CD14-positive monocyte (primary cell): ENCODE results near the gene MSI2. TPM values are rescaled to one million over a fixed set of nuclear protein-coding genes. Genes with fewer than 3 reads are reported as not detected.

Source experiments
- DNase-seq, 3 donors: peaks; one replicate each; pipeline ENCODE4 v3.0.0-alpha.2; 2011 to 2022
- H2AFZ ChIP-seq: 2 replicates; pipeline ENCODE4 v1.6.0; 2012; ENCODE audit warnings: mild to moderate bottlenecking, low read depth, low read length, inconsistent platforms; ENCODE audit not compliant: insufficient read depth, poor library complexity, severe bottlenecking
- H3K27ac ChIP-seq, 2 donors: 1 replicate in 1 of 2; 2 replicates in 1 of 2; pipeline ENCODE4 v1.5.1; 2012 to 2013; ENCODE audit warnings: low read length in 2 of 2, control low read depth in 1 of 2, inconsistent platforms in 1 of 2, low read depth in 1 of 2, mild to moderate bottlenecking in 1 of 2
- H3K27me3 ChIP-seq, 2 donors: one replicate each; pipeline versions ENCODE4 v1.6.0 to v1.6.1; 2011 to 2013; ENCODE audit warnings: low read length in 2 of 2; ENCODE audit not compliant: control insufficient read depth in 2 of 2, insufficient read depth in 2 of 2
- H3K36me3 ChIP-seq, 2 donors: replicated peaks in 1 of 2; 1 replicate in 1 of 2; 2 replicates in 1 of 2; pipeline versions ENCODE4 v1.5.1 to v1.6.1; 2012 to 2013; ENCODE audit warnings: low read length in 2 of 2, control low read depth in 1 of 2, inconsistent platforms in 1 of 2, mild to moderate bottlenecking in 1 of 2; ENCODE audit not compliant: insufficient read depth in 2 of 2, control insufficient read depth in 1 of 2
- H3K4me1 ChIP-seq, 2 donors: 1 replicate in 1 of 2; 2 replicates in 1 of 2; pipeline versions ENCODE4 v1.5.1 to v1.6.1; 2012 to 2013; ENCODE audit warnings: low read length in 2 of 2, control low read depth in 1 of 2, inconsistent platforms in 1 of 2, mild to moderate bottlenecking in 1 of 2, moderate library complexity in 1 of 2; ENCODE audit not compliant: insufficient read depth in 2 of 2, control insufficient read depth in 1 of 2
- H3K4me2 ChIP-seq: replicated peaks from 2 replicates; pipeline ENCODE3; 2012; ENCODE audit warnings: low read length, moderate library complexity, mild to moderate bottlenecking; ENCODE audit not compliant: poor library complexity, severe bottlenecking; ENCODE audit errors: extremely low read depth
- H3K4me3 ChIP-seq, 3 experiments: fragments of 200-600 bp in 1 of 3; sonication (generic) in 1 of 3; replicated peaks in 1 of 3; 1 replicate in 2 of 3; 2 replicates in 1 of 3; pipeline ENCODE4 v1.5.1; 2011 to 2013; ENCODE audit warnings: low read length in 3 of 3, mild to moderate bottlenecking in 3 of 3, control low read depth in 2 of 3, low read depth in 2 of 3, inconsistent platforms in 1 of 3, moderate library complexity in 1 of 3
- H3K79me2 ChIP-seq: 2 replicates; pipeline ENCODE4 v1.6.0; 2012; ENCODE audit warnings: mild to moderate bottlenecking, control low read depth, inconsistent platforms, low read length, moderate library complexity; ENCODE audit not compliant: insufficient read depth
- H3K9ac ChIP-seq: 2 replicates; pipeline ENCODE4 v1.6.0; 2017; ENCODE audit warnings: low read length, mild to moderate bottlenecking; ENCODE audit not compliant: insufficient read depth, poor library complexity, severe bottlenecking
- H3K9me3 ChIP-seq, 2 donors: replicated peaks in 1 of 2; 1 replicate in 1 of 2; 2 replicates in 1 of 2; pipeline versions ENCODE4 v1.5.1 to v1.6.1; 2012 to 2013; ENCODE audit warnings: low read length in 2 of 2, control low read depth in 1 of 2; ENCODE audit not compliant: control insufficient read depth in 1 of 2, insufficient read depth in 1 of 2
- H4K20me1 ChIP-seq: 2 replicates; pipeline ENCODE4 v1.6.0; 2012; ENCODE audit warnings: mild to moderate bottlenecking, low read length, control low read depth, moderate library complexity; ENCODE audit not compliant: insufficient read depth
- H3K27ac Mint-ChIP-seq, 7 donors: one replicate each; pipeline ENCODE4 v1.8.0; 2020; ENCODE audit warnings: mild to moderate bottlenecking in 7 of 7, mixed read lengths in 7 of 7, moderate library complexity in 6 of 7, inconsistent platforms in 2 of 7
- H3K27me3 Mint-ChIP-seq, 3 donors: one replicate each; pipeline ENCODE4 v1.8.0; 2021 to 2022; ENCODE audit warnings: low read depth in 3 of 3, mild to moderate bottlenecking in 3 of 3, mixed read lengths in 3 of 3, moderate library complexity in 3 of 3, inconsistent platforms in 1 of 3
- H3K36me3 Mint-ChIP-seq, 2 donors: one replicate each; pipeline ENCODE4 v1.8.0; 2020; ENCODE audit warnings: mixed read lengths in 2 of 2, inconsistent platforms in 1 of 2, mild to moderate bottlenecking in 1 of 2
- H3K4me1 Mint-ChIP-seq: one replicate; pipeline ENCODE4 v1.8.0; 2020; ENCODE audit warnings: mild to moderate bottlenecking, mixed read lengths
- H3K4me3 Mint-ChIP-seq, 2 donors: one replicate each; pipeline ENCODE4 v1.8.0; 2020; ENCODE audit warnings: mild to moderate bottlenecking in 2 of 2, mixed read lengths in 2 of 2, moderate library complexity in 1 of 2
- H3K9me3 Mint-ChIP-seq, 7 donors: one replicate each; pipeline ENCODE4 v1.8.0; 2020 to 2022; ENCODE audit warnings: mixed read lengths in 7 of 7, mild to moderate bottlenecking in 6 of 7, moderate library complexity in 6 of 7, inconsistent platforms in 2 of 7
- WGBS: methylation state at CpG from one replicate; pipeline ENCODE4 v1.1.5; 2013; ENCODE audit warnings: missing lambda C conversion rate; ENCODE audit not compliant: insufficient coverage; 5-methylcytosine and 5-hydroxymethylcytosine counted together
- intact Hi-C, 2 donors: fragments of 100-400 bp; cut with micrococcal nuclease; formaldehyde crosslinking; loops; one replicate each; pipeline versions ENCODE4 v1.15.0 to v1.15.1; 2023
- polyA minus RNA-seq: library from RNA; depleted of rRNA, polyadenylated mRNA; stranded (reverse); fragments of >200 nt; gene quantifications from 2 replicates; pipeline ENCODE4 v1.2.3, GENCODE V29; 2012
- polyA plus RNA-seq, 3 donors: library from polyadenylated mRNA; depleted of rRNA in 1 of 3; unstranded in 2 of 3; stranded (reverse) in 1 of 3; fragments of 300-500 nt in 2 of 3; fragments of >200 nt in 1 of 3; fragmentation: Illumina TruSeq in 2 of 3; gene quantifications; 1 replicate in 2 of 3; 2 replicates in 1 of 3; pipeline ENCODE4 v1.2.3, GENCODE V29; 2012 to 2021
- total RNA-seq, 12 experiments: library from RNA in 1 of 12; stranded (reverse) in 1 of 12; fragments of 120-200 nt in 1 of 12; gene quantifications; one replicate each; pipeline ENCODE4 v1.2.4 and lab custom pipeline; 2013 to 2026; ENCODE audit warnings: mixed read lengths in 6 of 12, inconsistent platforms in 1 of 12
- TF ChIP-seq, protein P1 (sequence below): fragments of 200-600 bp; IDR thresholded peaks from one replicate; pipeline ENCODE4 v1.8.0; 2022; ENCODE audit warnings: antibody characterized with exemption, mild to moderate bottlenecking

Gene MSI2
- 11.9 TPM for total RNA-seq (2013)
- polyA plus RNA-seq (1 to 10 TPM in 1 of 3 donors, under 1 TPM in 2; 0.20 to 6.6 (median 0.37) TPM), polyA minus RNA-seq (10.9 and 17.7 TPM in 2 replicates), total RNA-seq (lab: John Stamatoyannopoulos, UW) (5.1 to 36.4 (median 30.9) reads per million in 11 experiments)

DNA sequence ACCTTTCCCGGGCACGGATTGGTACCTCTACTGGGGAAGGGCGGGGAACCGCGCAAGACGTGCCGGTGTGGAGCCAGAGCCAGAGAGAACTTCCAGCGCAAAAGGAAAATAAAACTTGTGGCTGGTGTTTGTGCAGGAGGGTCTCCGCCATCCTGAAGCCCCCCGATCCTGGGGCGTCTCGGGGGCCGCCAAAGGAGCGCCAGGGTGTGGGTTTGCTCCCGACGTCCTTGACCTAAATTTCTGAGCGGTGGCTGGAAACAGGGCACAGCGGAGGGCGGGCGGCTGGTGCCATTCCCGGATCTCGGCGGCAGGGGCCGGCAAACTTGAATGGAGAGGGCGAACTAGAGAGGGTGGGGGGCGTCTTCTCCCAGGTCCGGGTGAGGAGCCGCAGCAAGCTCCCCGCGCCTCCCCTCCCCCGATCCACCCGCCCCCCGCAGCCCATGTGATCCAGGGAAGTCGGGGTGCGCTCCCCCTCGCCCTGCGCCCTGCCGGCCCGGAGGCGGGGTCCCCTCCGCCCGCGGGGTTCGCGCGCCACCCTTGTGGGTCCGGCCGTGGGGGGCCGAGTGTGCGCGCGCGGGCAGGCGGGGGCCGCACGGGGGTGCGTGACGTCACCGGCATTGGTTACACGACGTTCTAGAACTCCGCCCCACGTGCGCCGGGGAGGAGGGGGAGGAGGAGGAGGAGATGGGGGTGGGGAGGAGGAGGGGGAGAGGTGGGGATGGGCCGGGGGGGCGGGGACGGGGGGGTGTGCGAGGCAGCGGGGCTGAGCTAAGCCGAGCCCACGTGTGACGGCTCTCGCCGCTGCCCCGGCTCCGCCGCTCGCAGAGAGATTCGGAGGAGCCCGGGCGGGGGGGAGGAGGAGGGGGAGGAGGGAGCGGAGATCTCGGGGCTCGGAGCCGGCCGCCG lies at the start of gene MSI2:
Gene MSI2 (plus strand): TSS at position 748 of the 906 bp plus-strand sequence. CDS start 220 bp downstream, outside the sequence.
- Mint-ChIP-seq H3K4me1 (peaks cover 32% of the 10 kb centered on the region), H3K36me3 (peaks cover 4 to 18% of the 10 kb centered on the region in 2 donors), H3K4me3 (peak within 1 kb of the TSS; percentile 95 to 99), H3K9me3 (peaks cover 0 to 2% (median 0%) of the 10 kb centered on the region in 7 donors), H3K27ac (peak within 1 kb of the TSS; percentile 72 to 87 (median 78)), H3K27me3 (peaks cover 6 to 24% (median 9%) of the 10 kb centered on the region in 3 donors)
- peak within 1 kb of the TSS; percentile 91 for H3K4me2 ChIP-seq
- no peaks in the 10 kb centered on the region for H4K20me1 ChIP-seq
- TF ChIP-seq, protein P1, sequence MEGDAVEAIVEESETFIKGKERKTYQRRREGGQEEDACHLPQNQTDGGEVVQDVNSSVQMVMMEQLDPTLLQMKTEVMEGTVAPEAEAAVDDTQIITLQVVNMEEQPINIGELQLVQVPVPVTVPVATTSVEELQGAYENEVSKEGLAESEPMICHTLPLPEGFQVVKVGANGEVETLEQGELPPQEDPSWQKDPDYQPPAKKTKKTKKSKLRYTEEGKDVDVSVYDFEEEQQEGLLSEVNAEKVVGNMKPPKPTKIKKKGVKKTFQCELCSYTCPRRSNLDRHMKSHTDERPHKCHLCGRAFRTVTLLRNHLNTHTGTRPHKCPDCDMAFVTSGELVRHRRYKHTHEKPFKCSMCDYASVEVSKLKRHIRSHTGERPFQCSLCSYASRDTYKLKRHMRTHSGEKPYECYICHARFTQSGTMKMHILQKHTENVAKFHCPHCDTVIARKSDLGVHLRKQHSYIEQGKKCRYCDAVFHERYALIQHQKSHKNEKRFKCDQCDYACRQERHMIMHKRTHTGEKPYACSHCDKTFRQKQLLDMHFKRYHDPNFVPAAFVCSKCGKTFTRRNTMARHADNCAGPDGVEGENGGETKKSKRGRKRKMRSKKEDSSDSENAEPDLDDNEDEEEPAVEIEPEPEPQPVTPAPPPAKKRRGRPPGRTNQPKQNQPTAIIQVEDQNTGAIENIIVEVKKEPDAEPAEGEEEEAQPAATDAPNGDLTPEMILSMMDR: no peak
- no peaks in the 10 kb centered on the region for H3K9me3 ChIP-seq
- DNase-seq: peak; percentile 66 to 78 (median 76)
- peak within 1 kb of the TSS; percentile 95 for H2AFZ ChIP-seq
- no peaks in the 10 kb centered on the region for H3K36me3 ChIP-seq
- H3K4me1 ChIP-seq: peaks cover 16 to 32% of the 10 kb centered on the region in 2 donors
- peak within 1 kb of the TSS; percentile 53 to 93 (median 68) for H3K4me3 ChIP-seq
- peaks cover 5 to 9% of the 10 kb centered on the region in 2 donors for H3K27me3 ChIP-seq
- H3K79me2 ChIP-seq: no peaks in the 10 kb centered on the region
- peak within 1 kb of the TSS; percentile 73 for H3K9ac ChIP-seq
- WGBS: 0% methylated on average over 50 of the region's 88 CpGs
- intact Hi-C loops: no loop called here
- peak within 1 kb of the TSS in 1 of 2 donors; percentile 52 for H3K27ac ChIP-seq

DNA sequence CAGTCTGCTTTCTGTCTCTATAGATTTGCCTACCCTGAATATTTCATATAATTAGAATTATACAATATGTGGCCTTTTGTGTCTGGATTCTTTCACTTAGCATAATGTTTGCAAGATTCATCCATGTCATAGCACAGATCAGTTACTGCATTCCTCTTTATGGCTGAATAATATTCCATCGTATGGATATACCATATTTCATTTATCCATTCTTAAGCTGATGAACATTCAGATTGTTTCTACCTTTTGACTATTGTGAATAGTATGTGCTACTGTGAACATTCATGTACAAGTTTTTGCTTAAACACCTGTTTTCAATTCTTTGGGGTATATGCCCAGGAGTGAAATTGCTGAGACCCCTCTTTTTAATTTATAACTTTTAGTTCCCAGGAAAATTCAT lies 49.4 kb upstream of the MSI2 start:
- TF ChIP-seq, protein P1: no peak
- Mint-ChIP-seq H3K9me3 (peaks cover 0 to 26% (median 16%) of the 10 kb centered on the region in 7 donors), H3K4me3 (no peak overlapping the region), H3K27ac (no peak overlapping the region), H3K4me1 (peaks cover 8% of the 10 kb centered on the region), H3K36me3 (no peaks in the 10 kb centered on the region), H3K27me3 (peaks cover 0 to 7% (median 5%) of the 10 kb centered on the region in 3 donors)
- intact Hi-C loops: no loop called here
- H3K4me3 ChIP-seq: no peak overlapping the region
- H3K27ac ChIP-seq: no peak overlapping the region
- H3K9ac ChIP-seq: no peak overlapping the region
- H3K27me3 ChIP-seq: no peaks in the 10 kb centered on the region
- H3K9me3 ChIP-seq: peaks cover 0 to 9% of the 10 kb centered on the region in 2 donors
- H3K36me3 ChIP-seq: no peaks in the 10 kb centered on the region
- H4K20me1 ChIP-seq: no peaks in the 10 kb centered on the region
- whole genome bisulfite sequencing: no CpG with 5 or more reads among the region's 1 CpG
- H3K4me1 ChIP-seq: peaks cover 0 to 4% of the 10 kb centered on the region in 2 donors
- H3K4me2 ChIP-seq: no peak overlapping the region
- DNase-seq: no peak
- H3K79me2 ChIP-seq: no peaks in the 10 kb centered on the region
- H2AFZ ChIP-seq: no peak overlapping the region
